GM12874 (cell line): Measurements from ENCODE around the gene SLC6A7.

Experiments
- TF ChIP-seq, protein P1 (sequence below): IDR thresholded peaks from 2 replicates; pipeline ENCODE4 v1.5.1; 2011; ENCODE audit warnings: low read depth, mild to moderate bottlenecking, control low read depth, low read length, moderate library complexity; ENCODE audit not compliant: insufficient read depth

Gene SLC6A7

DNA sequence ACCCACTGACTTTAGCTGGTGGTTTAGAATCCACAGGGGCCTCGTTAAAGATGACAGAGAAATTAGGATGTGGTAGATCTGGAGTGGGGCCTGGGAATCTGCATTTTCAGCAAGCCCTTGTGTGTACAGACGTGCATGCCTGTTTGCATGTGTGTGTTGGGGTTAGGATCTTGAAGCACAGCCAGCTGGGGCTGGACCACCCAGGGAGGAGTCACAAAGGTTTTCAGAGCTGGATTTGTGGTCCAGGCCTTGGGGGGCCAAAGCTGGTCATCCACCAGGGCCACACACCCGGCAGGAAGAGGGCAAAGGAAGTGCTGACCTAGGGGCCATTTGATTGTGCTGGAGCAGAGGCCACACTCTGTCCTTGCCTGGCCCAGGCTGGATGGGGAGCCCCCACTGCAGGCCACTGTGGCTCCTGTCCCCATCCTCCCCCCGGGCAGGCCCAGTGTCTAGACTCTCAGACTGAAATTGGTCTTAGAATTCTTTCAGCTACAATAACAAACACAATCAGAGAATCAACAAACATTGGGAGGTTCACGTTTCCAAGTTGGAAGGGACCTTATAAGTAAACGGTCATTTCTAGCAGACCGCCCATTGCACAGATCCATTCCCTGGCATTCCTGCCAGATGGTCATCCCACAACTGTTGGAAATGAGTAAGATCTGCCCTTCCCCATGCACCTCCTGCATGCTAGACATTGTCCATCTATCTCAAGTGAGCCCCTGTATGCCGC, 13.0 kb upstream of the SLC6A7 start:
- TF ChIP-seq, protein P1, sequence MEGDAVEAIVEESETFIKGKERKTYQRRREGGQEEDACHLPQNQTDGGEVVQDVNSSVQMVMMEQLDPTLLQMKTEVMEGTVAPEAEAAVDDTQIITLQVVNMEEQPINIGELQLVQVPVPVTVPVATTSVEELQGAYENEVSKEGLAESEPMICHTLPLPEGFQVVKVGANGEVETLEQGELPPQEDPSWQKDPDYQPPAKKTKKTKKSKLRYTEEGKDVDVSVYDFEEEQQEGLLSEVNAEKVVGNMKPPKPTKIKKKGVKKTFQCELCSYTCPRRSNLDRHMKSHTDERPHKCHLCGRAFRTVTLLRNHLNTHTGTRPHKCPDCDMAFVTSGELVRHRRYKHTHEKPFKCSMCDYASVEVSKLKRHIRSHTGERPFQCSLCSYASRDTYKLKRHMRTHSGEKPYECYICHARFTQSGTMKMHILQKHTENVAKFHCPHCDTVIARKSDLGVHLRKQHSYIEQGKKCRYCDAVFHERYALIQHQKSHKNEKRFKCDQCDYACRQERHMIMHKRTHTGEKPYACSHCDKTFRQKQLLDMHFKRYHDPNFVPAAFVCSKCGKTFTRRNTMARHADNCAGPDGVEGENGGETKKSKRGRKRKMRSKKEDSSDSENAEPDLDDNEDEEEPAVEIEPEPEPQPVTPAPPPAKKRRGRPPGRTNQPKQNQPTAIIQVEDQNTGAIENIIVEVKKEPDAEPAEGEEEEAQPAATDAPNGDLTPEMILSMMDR = no peak

DNA sequence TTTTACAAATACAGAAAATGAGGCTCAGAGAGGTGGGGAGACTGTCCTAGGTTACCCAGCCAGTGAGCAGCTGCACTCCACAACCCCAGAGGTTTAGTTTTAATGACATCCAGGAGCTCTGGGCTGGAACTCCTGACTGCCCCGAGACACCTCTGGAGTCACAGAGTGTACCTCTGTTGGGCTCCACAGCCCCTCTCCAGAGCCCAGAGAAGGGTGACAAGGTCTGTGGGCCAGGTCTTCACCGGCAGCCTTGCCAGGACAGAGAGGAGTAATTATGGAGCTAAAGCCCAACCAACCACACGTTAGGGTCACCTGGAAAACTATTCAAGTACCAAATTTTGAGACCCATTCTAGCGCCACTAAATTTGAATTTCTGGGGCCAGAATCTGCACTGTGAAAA, 12.1 kb upstream of the SLC6A7 start:
- TF ChIP-seq, protein P1 = no peak

DNA sequence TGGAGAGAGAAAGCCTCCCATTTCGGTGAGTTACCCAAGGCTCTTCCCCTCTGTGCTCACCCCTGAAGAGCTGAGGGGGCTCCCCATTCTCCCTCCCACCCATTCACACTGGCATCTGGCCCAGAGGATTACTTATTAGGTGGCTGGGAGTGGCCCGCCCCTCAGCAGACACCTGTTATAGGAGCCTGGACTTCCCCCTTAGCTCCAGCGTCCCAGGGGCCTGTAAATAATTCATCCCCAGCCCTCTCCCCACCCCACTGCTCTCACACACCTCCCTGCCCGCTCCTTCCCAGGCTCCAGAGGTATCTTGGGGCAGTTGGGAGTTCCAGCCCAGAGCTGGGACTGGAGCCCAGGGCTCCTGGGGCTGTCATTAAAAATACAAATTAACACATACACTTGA, 11.6 kb upstream of the SLC6A7 start:
- TF ChIP-seq, protein P1 = no peak

DNA sequence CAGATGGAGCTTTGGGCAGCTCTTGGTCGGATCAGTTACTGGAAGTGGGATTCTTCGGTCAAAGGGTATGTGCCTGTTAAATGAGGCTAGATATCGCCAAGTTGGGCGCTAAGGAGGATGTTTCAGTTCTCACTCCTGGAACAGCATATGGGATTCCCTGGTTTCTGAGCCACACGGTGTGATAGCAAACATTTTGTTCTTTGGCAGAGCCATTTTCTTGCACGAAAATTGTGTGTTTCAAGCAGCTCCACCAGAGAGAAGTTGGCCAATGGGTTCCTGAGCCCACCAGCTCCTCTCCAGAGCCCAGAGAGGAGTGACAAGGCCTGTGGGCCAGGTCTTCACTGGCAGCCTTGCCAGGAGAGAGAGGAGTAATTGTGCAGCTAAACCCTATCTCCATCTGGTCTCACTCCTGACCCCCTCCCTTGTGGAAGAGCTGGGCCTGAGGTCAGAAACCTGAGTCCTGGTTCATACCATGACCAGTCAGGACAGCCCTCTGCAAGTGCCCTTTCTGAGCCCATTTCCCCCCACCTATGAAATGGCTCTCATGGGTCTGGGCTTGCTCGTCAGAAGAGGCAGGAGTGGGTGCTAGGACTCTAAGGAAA, 10.7 kb upstream of the SLC6A7 start:
- TF ChIP-seq, protein P1 = no peak

DNA sequence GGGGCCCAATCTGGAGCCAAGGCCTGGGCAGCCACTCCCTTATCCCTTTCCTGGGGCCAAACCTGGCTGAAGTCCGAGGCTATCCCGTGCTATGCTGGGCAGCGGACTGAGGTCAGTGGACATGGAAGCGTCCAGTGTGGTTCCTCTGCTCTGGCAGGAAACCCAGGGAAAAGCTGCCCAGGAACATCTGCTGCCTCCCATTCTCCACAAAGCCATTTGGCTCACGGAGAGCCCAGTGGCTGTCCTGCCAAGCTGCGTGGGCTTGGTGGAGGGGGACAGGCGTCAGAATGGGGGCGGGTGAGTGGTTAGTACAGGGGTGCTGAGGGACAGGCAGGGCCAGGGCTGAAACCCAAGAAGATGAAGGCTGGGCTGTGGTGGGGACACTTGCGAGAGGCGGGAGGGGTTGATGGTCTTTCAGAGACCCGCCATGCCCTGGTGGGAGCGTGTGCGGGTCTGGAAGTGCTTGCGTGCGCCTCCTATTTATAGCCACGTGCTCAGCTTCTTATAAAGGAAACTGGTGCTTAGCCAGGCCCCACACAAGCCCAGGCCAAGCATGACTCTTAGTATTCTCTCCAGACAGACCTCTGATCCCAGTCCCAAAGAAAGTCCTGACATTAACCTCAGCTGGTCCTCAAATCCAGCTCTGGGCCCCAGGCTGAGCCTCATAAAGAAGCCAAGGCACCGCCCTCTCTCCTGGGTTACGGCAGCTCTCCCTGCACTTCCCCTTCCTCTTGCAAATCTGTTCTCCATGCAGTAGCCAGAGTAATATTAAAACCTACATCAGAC, 9.4 kb upstream of the SLC6A7 start:
- TF ChIP-seq, protein P1 = no peak

DNA sequence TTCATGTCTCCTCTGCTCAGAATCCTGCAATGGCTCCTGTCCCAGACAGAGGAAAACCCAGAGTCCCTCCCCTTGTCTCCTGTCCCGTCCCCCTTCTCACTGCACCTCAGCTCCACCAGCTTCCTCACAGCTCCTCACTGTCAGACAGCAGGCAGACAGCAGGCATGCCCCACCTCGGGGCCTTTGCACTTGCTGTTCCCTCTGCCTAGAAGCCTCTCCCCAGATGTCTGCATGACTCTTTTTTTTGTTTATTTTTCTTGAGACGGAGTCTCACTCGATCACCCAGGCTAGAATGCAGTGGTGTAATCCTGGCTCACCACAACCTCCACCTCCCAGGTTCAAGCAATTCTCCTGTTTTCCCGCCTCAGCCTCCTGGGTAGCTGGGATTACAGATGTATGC, 8.8 kb upstream of the SLC6A7 start:
- TF ChIP-seq, protein P1 = no peak

DNA sequence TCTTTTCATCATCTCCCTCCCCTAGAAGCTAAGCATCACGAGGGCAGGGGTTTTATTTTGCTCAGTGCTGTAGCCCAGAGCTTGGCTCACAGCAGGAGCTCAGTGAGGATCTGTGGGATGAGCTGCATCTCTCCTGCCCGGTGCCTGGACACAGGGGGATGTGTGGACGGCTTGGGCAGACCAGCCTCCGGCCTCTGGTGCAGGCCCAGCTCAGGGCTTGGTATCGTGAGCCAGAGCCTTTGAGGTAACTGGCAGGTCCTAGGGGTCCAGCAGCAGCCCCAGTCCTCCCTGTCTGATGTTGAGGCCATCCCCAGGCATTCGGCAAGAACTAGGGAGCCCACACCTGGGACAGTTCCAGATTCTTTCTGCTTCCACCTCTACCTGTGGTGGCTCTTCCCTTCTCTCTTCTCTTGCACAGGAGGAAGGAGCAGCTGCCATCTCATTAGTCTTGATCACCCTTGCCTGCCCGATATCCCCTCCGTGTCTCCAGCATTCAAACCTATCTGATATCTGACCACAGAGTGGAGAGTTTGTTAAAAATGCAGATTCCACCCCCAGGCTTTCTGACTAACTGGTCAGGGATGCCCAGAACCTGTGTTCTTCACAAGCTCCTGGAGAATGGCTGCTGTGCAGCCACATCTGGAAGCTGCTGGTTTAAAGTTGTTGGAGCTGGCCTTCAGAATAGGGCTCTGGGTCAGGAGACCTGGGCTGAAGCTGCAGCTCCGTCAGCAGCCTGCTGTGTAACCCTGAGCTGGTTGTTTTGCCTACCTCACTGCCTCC, 7.9 kb upstream of the SLC6A7 start:
- TF ChIP-seq, protein P1 = no peak
